NCI-H146 (cell line): ENCODE measurements around the gene ABCG4.
A peak's percentile ranks its signal among the peaks of the same experiment; 100 is the strongest.
"Not testable (repeated sequence)": the region's sequence is repeated elsewhere in the genome, so short reads cannot be mapped to it uniquely, and the experiment has no call there.

Experiments
- DNase-seq: peaks from one replicate; lab custom pipeline; 2025; lab: John Stamatoyannopoulos, UW

The ABCG4 gene

GRCh38 chr11:119149018-119149785 is at the start of gene ABCG4:
Gene ABCG4 (plus strand): TSS chr11:119149052. CDS start chr11:119149966, 914 bp downstream.
- peak; percentile 51 for DNase-seq

GRCh38 chr11:119099711-119100110 is 49.1 kb upstream of the ABCG4 start:
- no peak for DNase-seq

- DNase-seq = peak; percentile 29
These were observed 48.4 kb upstream of the ABCG4 start for GRCh38 chr11:119100246-119100970.

GRCh38 chr11:119100994-119101758 is 47.7 kb upstream of the ABCG4 start:
- peak; percentile 70 for DNase-seq

- peak; percentile 98 for DNase-seq
These were observed 47.0 kb upstream of the ABCG4 start, which contains the start of gene DPAGT1 for GRCh38 chr11:119101759-119102423. Gene DPAGT1 (minus strand): TSS chr11:119101853. CDS start chr11:119101655, 198 bp downstream.

- DNase-seq = not testable (repeated sequence)
These were observed 45.6 kb upstream of the ABCG4 start for GRCh38 chr11:119103161-119103664.

- DNase-seq = no peak
These were observed 45.1 kb upstream of the ABCG4 start for GRCh38 chr11:119103793-119104192.

GRCh38 chr11:119106564-119107537 is 42.0 kb upstream of the ABCG4 start, which contains the start of gene C2CD2L:
Gene C2CD2L (plus strand): TSS chr11:119107344. CDS start chr11:119107742, 398 bp downstream.
- DNase-seq = peak; percentile 94

GRCh38 chr11:119107538-119108145 is 41.2 kb upstream of the ABCG4 start:
- peak; percentile 46 for DNase-seq

GRCh38 chr11:119108146-119108856 is 40.6 kb upstream of the ABCG4 start:
- DNase-seq = peak; percentile 82

GRCh38 chr11:119108857-119109221 is 40.0 kb upstream of the ABCG4 start:
- peak; percentile 46 for DNase-seq

GRCh38 chr11:119109843-119110242 is 39.0 kb upstream of the ABCG4 start:
- no peak for DNase-seq

- DNase-seq = no peak
These were observed 38.4 kb upstream of the ABCG4 start for GRCh38 chr11:119110439-119110838.

GRCh38 chr11:119111361-119111925 is 37.4 kb upstream of the ABCG4 start:
- DNase-seq = no peak

- DNase-seq = no peak
These were observed 36.4 kb upstream of the ABCG4 start for GRCh38 chr11:119112314-119113020.

- DNase-seq = no peak
These were observed 35.1 kb upstream of the ABCG4 start for GRCh38 chr11:119113716-119114115.

- no peak for DNase-seq
These were observed 34.5 kb upstream of the ABCG4 start for GRCh38 chr11:119114351-119114750.
